ENCODE results near the gene ARRDC5.
A peak's percentile ranks its signal among the peaks of the same experiment; 100 is the strongest.
"Not testable (repeated sequence)": the region's sequence is repeated elsewhere in the genome, so short reads cannot be mapped to it uniquely, and the experiment has no call there.

The ARRDC5 gene

GRCh38 chr19:4909156-4909896 is 6.6 kb upstream of the ARRDC5 start, which contains the start of gene UHRF1:
Gene UHRF1, plus strand, starts transcription at chr19:4909501. Its CDS starts 1,385 bp downstream, at chr19:4910886.
- no peak for TF ChIP-seq CTCF (conservative IDR thresholded peaks at IDR 0.05; ENCODE audit: low read depth, low read length)
- no peak for DNase-seq (ENCODE audit: low read depth)
- peak within 1 kb of the TSS; percentile 60 for H3K4me3 ChIP-seq (ENCODE audit: low read length)

- no peak overlapping the region for H3K4me3 ChIP-seq (ENCODE audit: low read length)
- DNase-seq (ENCODE audit: low read depth): no peak
- no peak for TF ChIP-seq CTCF (conservative IDR thresholded peaks at IDR 0.05; ENCODE audit: low read depth, low read length)
Observed at GRCh38 chr19:4908781-4909155, 6.1 kb upstream of the ARRDC5 start.

- no peak for DNase-seq (ENCODE audit: low read depth)
- TF ChIP-seq CTCF (conservative IDR thresholded peaks at IDR 0.05; ENCODE audit: low read depth, low read length): no peak
- H3K4me3 ChIP-seq (ENCODE audit: low read length): no peak overlapping the region
Observed at GRCh38 chr19:4908360-4908759, 5.7 kb upstream of the ARRDC5 start.

- H3K4me3 ChIP-seq (ENCODE audit: low read length): no peak overlapping the region
Observed at GRCh38 chr19:4906963-4907362, 4.3 kb upstream of the ARRDC5 start.

GRCh38 chr19:4904481-4904880 is 1.8 kb upstream of the ARRDC5 start:
- no peak overlapping the region for H3K4me3 ChIP-seq (ENCODE audit: low read length)
- DNase-seq (ENCODE audit: low read depth): no peak
- no peak for TF ChIP-seq CTCF (conservative IDR thresholded peaks at IDR 0.05; ENCODE audit: low read depth, low read length)

More at GRCh38 chr19:4906963-4907362, 4.3 kb upstream of the ARRDC5 start:
- TF ChIP-seq CTCF (conservative IDR thresholded peaks at IDR 0.05; ENCODE audit: low read depth, low read length): no peak
- no peak for DNase-seq (ENCODE audit: low read depth)

- DNase-seq (ENCODE audit: low read depth); H3K4me3 ChIP-seq (ENCODE audit: low read length): not testable (repeated sequence)
Observed at GRCh38 chr19:4900879-4901278, 1.8 kb downstream of the ARRDC5 start.

- no peak overlapping the region for H3K4me3 ChIP-seq (ENCODE audit: low read length)
- no peak for TF ChIP-seq CTCF (conservative IDR thresholded peaks at IDR 0.05; ENCODE audit: low read depth, low read length)
- no peak for DNase-seq (ENCODE audit: low read depth)
Observed at GRCh38 chr19:4897146-4897545, 5.5 kb downstream of the ARRDC5 start.

Measured in retinal pigment epithelial cell (primary cell).